SW480 (cell line): ENCODE measurements around the gene GATAD2A.
"Not testable (repeated sequence)": the region's sequence is repeated elsewhere in the genome, so short reads cannot be mapped to it uniquely, and the experiment has no call there.

Experiments
- DNase-seq: peaks from one replicate; pipeline ENCODE4 v3.0.0-alpha.2; 2016; ENCODE audit warnings: low spot score

The GATAD2A gene, protein sequence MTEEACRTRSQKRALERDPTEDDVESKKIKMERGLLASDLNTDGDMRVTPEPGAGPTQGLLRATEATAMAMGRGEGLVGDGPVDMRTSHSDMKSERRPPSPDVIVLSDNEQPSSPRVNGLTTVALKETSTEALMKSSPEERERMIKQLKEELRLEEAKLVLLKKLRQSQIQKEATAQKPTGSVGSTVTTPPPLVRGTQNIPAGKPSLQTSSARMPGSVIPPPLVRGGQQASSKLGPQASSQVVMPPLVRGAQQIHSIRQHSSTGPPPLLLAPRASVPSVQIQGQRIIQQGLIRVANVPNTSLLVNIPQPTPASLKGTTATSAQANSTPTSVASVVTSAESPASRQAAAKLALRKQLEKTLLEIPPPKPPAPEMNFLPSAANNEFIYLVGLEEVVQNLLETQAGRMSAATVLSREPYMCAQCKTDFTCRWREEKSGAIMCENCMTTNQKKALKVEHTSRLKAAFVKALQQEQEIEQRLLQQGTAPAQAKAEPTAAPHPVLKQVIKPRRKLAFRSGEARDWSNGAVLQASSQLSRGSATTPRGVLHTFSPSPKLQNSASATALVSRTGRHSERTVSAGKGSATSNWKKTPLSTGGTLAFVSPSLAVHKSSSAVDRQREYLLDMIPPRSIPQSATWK

DNA sequence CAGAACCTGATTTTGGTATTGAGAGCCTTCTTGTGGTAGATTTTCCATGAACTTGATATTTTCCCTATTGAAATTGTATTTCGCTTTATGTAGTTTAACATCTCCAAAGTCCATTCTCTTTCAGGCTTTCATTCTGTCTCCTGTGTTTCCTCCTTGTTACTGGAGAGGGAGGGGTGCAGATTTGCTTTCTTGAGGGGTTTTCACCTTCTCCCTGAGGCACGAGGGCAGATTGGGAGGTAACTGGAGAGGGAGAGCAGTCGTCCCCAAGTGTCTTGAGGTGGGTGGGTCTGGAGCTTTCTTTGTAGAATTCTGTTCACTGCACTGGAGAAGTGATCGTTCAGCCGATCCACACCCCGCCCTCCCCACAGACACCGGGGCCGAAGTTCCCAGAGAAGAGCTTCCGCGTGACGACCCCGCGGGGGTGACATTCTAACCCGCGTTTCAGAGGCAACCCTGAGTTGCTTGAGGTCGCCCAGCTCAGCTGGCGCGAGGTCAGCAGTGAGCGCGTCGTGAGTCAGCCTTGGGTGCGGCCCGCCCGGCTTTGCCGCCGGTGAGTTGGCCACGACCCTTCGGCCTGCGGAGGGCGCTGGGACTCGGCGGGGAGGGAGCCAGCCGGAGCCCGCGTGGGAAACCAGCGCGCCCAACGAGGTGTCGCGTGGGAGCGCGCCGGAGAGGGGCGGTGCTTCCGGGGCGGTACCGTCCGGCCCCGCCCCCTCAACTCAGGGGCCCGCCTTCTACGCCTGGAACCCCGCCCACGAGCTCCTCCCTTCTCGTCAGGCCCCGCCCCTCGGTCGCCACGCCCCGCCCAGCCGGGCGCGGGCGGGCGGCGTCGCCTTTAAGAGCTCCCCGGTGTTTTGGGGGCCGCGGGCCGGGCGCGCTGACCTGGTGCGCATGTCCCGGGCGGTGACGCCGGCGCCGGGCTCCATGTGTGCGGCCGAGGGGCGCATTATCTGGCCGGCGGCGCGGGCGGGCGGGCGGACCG is at the start of gene GATAD2A:
Gene GATAD2A (plus strand): TSS at position 797 of the 982 bp plus-strand sequence. CDS start 59,671 bp downstream, outside the sequence.
- peak; percentile 90 for DNase-seq

DNA sequence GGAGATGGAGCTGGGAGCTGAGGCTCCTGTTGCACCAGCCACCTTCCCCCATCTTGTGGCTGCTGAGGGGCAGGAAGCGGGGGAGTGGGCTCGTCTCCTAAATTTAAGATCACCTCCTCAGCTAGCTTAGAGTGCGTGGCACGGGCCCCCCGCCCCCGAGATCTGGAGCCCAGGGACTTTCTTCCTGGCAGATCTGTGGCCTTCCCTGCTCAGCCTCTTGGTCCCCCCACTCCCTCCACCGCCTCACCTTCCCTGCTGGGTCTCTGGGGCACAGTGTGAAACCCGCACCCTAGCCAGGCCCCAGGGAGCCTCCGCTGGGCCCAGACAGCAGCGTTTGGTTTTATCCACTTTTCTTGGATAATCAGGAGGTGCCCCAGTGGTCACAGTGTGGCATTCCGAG is 49.0 kb upstream of the GATAD2A start:
- DNase-seq = no peak

DNA sequence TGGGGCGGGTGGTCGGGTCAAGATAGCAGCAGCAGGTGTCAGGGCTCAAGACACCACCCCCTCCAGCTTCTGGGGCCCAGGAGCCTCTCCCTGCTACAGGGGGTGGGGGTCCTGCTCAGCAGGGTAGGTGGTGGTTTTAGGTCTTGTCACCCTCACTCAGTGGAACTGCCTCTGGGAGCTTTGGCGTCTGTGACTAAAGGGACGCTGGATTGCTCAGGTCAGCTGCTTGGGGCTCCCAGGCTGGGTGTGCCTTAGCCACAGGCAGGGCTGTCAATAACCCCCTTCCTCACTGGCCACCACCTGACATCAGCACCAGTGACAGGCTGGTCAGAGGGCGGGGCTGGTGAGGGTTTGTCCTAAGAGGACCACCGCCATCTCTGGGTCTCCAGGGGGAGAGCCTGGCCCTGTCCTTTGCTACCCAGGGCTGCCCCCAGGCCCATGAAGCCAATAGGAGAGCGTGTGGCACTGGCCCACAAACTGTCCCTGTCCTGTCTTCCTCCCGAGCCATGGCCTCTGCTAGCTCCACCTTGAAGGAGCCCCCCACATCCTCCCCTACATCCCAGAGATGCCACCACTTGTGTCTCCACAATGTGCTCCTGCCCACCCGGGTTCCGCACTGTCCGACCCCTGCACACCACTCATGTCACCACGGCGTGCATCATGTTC is 48.4 kb upstream of the GATAD2A start:
- no peak for DNase-seq

DNA sequence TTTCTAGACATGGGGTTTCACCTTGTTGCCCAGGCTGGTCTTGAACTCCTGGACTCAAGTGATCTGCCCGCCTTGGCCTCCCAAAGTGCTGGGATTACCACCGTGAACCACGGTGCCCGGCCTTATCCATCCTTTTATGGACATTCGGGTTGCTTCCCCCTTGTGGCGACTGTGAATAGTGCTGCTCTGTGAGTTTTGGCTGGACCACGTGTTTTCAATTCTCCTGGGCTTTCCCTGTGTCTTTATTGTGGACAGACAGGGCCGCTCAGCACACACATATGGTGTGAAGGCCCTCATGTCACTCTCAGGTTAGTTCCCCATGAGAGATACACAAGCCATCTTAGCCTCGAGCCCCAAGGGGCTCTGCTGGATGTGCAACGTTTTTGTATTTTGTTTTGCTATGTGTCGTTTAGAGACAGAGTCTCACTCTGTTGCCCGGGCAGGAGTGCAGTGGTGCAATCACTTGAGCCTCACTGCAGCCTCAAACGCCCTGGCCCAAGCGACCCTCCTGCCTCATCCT is 44.3 kb upstream of the GATAD2A start:
- DNase-seq = peak; percentile 85

DNA sequence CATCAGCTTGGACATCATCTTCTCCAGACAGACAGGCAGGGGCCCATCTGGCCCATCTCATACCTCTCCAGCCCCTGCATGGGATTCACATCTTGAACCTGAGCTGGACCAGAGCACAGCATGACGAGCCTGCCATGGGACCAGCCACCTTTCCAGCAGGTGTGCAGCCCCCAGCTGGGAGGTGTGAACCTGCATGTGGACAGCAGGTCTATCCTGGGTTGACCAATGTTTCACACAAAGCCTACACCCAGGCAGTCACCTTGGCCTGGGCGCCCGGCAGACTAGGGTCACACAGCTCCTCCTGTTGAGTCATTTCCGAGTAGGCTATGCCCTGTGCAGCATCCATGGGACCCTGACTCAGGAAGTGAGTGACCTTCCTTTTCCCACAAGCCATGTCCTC is 43.4 kb upstream of the GATAD2A start:
- DNase-seq = no peak

DNA sequence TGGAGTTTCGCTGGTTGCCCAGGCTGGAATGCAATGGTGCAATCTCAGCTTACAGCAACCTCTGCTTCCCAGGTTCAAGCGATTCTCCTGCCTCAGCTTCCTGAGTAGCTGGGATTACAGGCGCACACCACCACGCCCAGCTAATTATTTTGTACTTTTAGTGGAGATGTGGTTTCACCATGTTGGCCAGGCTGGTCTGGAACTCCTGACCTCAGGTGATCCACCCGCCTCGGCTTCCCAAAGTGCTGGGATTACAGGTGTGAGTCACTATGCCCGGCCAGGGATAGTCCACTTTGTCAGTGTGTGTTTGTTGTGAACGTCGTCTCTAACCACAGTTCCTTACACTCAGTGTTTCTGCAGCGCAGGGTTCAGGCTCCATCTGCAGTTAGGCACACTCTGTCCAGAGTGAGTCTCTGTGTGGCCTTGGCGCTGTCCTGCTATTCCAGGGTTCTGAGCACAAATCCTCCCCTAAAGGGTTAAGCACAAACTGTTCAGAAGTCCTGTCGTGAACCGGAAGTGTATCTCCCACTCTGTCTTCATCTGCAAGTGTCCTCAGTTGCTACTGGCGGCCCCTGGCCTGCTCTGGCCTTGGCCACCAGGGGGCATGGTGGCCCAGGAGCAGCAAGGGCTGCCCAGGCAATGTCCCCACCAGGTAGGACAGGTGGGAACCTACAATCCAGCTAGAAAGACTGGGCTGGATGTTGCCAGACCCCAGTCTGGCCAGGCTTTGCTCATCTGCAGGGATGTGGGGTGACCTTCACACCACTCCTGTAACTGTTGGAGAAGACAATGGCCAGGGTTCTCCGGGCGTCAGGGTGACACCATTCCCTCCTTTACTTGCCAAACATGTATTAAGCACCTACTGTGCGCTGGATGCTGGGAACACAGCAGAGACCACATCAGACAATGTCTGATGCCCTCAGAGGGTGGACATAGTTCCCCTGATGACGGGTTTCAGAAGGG is 38.8 kb upstream of the GATAD2A start:
- peak; percentile 88 for DNase-seq

DNA sequence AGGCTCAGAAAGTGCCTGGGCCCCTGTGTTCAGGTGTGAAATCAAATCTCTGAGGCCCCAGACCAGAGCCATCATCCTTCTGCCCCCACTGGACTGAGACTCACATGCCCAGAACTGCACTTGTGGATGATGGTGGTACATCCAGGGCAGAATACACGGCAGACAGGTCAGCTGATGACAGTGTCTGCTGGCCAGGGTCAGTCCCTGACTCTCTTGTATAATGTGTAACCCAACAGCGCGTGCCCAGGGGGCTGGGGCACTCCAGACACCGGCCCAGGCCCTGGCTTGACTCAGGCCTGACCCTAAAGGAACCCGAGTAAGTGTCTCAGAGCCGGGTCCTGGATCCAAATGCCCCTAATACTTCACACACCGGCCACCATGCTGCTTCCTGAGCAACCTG is 37.4 kb upstream of the GATAD2A start:
- DNase-seq = no peak

DNA sequence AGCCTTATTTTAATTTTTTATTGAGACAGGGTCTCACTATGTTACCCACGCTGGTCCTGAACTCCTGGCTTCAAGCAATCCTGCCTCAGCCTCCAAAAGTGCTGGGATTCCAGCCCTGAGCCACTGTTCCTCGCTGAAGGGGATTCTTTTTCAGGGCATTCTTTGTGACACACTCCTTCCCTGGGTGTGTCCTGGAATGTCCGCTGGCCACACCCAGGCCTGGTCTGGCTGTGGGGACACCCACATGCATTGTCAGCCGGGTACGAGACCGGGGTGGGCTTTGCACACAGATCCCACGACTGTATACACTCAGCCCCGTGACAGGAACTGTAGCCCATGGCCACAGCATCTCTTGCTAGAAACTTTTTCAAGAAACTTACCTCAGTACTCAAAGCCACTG is 34.4 kb upstream of the GATAD2A start:
- peak; percentile 90 for DNase-seq

DNA sequence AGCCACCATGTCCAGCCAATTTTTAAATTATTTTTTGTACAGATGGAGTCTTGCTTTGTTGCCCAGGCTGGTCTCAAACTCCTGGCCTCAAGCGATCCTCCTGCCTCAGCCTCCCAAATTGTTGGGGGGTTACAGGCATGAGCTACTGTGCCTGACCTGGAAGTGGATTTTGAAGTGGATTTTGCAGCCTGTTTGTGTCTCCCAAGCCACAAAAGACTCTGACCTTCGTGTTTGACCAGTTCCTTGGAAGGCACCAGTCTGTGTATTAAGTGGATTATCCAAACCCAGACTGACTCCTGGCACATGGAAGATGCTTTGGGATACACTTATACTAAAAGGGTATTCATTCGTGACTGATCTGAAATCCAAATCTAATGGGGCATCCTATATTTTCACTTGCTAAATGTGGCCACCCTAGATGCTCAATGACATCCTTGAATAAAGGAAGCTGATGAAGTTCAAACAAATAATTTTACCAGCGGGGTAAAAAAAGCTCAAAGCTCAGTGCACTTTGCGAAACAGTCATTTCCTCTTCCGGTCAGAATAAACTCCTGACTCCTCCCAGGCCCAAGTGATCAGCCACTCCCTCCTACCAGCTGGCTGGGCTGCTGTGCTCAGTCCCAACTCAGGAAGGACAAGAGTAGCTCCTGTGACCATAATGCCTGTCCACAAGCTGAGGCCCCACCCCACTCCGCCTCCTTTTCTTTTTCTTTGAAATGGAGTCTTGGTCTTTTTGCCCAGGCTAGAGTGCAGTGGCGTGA is 32.6 kb upstream of the GATAD2A start:
- DNase-seq = peak; percentile 85

DNA sequence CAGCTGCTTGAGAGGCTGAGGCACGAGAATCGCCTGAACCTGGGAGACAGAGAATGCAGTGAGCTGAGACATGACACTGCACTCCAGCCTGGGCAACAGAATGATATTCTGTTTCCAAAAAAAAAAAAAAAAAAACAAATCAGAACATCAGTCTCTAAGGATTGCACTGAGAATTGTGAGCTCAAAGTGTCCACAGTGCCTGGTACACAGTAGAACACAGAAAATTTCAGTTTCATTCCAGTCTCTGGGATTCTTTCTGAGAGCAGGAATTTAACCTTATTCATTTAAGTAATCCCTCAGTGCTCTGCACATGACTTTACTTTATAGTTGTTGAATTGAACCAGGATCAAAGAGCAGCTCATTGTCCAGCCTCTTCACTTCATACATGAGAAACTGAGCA is 25.9 kb upstream of the GATAD2A start:
- DNase-seq = no peak

DNA sequence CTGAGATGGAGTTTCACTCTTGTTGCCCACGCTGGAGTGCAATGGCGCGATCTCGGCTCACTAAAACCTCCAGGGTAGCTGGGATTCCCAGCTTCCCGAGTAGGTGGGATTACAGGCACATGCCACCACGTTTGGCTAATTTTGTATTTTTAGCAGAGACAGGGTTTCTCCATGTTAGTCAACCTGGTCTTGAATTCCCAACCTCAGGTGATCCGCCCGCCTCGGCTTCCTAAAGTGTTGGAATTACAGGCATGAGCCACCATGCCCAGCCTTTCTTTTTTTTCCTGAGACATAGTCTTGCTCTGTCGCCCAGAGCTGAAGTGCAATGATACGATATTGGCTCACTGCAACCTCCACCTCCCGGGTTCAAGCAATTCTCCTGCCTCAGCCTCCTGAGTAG is 25.2 kb upstream of the GATAD2A start:
- DNase-seq = not testable (repeated sequence)

DNA sequence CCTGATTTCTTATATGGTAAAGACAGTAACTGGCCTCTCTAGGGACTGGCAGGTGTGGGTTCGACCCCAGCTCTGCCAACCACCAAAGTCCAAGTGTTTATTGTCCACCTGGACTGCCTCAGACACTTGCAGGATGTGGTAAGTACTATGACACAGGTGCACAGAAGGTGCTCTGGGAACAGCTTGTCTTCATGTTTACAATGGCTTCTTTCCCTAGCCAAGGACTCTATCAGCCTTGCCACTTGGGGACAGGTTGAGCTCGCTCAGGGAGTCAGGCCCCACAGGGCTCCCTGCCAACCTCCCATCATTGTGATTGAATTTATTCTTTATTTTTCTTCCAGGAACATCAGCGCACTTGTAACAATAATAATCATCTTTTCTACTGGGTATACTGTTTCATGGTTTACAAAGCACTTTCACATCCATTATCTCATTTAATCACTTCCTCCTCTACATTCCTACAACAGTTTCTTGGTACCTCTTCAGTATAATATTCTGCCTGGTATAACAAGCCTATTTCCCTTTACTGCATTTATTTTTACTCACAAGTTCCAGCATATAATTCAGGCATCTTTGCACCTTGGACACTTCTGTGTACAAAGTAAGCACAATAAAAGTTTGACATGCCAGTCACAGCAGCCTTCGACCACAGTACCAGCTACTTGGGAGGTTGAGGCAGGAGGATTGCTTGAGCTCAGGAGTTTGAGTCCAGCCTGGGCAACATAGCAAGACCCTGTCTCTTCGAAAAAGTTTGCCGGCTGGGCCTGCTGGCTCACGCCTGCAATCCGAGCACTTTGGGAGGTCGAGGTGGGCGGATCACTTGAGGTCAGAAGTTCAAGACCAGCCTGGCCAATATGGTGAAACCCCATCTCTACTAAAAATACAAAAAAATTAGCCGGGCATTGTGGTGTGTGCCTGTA is 24.2 kb upstream of the GATAD2A start:
- no peak for DNase-seq

DNA sequence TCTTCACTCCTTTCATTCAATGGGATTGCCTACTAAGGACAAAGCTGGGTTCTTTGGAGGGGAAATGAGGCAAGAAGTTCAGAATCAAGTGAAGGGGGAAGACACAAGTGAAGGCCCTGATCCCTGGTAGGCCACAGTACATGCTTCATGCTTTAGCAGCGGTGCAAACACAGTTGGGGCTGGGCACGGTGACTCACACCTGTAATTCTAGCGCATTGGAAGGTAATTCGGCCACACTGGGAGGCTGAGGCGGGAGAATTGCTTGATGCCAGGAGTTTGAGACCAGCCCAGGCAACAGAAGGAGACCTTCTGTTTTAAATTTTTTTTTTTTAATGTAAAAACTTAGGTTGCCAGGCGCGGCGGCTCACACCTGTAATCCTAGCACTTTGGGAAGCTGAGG is 23.4 kb upstream of the GATAD2A start:
- no peak for DNase-seq

DNA sequence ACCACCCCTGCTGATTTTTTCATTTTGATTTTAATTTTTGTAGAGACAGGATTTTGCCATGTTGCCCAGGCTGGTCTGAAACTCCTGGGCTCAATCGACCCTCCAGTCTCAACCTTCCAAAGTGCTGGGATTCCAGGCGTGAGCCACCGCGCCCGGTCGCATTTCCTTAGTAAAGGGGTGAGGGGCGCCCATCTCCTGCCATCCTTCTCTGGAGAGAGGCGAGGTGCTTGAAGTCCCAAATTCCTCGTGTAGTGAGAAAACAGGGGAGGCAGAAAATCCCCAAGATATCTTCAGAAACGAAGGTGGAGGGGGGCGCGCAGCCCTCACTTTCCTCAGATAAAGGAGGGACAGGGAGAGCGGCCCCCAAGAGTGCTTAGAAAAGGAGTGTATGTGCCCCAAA is 21.0 kb upstream of the GATAD2A start:
- no peak for DNase-seq

DNA sequence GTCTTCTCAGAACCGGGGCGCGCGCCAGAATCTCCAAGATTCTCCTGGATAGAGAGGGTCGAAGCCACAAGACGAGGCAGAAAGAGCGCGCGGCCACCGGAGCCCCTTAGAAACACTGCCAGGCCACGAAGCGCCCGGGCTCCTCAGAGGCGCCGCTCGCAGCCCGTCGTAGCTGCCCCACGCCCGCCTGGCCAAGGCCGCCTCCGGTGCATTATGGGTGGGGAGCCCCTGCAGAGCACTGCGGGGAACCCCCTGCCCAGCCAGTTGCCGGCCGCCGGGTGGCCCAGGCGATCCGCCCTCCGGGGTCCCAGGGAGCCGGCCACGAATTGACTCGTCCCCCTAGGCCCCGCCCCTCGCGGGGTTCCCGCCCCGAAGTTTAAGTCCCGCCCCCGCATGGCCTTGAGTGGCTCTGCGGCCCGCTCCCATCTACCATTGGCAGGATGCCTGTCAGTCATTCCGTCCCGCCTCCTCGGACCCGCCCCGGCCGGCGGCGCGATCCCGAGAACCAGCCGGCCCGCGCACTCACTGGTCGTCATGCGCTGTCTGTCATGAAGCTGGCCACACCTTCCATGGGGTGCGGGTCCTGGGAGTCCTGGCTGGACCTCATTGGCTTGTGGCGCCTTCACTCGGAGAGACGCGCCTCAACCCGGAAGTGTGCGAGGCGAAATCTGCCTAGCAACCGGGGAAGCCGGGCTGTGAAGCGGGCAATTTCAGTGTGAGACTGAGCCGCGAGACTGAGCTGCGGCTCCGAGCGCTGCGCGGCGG is 20.2 kb upstream of the GATAD2A start:
- peak; percentile 99 for DNase-seq

DNA sequence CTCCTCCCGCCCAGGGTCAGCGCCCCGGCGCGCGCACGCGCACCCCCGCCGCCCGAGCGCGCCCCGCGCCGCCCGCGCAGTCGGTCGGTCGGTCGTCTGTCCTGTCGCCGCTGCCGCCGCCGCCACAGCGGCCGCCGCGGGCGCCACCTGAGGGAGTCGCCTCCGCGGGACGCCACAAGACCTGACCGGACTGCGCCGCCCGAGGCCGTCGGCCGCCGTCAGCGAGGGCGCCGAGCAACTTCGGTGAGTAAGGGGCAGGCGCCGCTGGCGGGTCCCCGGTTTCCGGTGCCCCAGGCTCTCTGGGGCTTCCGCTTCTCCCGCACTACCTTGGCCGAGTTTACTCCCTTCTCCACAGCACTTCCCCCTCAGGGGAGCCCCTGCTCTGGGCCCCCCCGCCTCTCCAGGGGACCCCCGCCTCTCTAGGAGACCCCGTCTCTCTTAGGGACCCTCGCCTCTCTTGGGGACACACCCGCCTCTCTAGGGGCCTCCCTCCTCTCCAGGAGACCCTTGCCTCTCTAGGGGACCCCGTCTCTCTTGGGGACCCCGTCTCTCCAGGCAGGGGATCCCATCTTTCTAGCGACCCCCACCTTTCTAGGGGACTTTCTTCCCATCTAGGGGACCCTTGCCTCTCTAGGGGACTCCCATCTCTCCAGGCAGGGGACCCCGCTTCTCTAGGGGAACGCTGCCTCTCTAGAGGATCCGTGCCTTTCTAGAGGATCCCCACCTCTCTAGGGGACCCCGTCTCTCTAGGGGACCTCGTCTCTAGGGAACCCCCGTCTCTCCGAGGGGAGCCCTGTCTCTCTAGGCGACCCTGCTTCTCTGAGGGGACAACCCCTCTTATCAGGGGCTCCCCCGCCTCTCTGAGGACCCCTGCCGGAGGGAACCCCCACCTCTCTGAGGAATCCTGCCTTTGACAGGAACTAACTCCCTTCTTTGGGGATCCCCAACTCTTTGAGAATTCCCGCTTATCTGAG is 19.3 kb upstream of the GATAD2A start:
- no peak for DNase-seq

DNA sequence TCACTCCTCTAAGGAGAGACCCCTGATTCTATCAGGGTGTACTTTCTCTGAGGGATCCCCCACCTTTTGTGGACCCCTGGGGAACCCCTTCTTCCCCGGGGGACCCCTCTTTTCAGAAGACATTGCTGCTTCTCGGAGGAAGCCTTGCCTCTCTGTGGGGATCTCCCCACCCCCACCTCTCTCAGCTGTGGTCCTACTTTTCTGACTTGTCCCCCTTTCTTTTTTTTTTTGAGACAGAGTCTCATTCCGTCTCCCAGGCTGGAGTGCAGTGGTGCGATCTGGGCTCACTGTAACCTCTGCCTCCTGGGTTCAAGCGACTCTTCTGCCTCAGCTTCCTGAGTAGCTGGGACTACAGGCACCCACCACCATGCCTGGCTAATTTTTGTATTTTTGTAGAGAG is 18.4 kb upstream of the GATAD2A start:
- no peak for DNase-seq
